ENCODE data around the gene THRAP3. TPM values are rescaled to one million over a fixed set of nuclear protein-coding genes. Genes with fewer than 3 reads are reported as not detected.
A peak's percentile ranks its signal among the peaks of the same experiment; 100 is the strongest.

Gene THRAP3
- total RNA-seq, 1 donor from 2014 or later, result 121 TPM

DNA sequence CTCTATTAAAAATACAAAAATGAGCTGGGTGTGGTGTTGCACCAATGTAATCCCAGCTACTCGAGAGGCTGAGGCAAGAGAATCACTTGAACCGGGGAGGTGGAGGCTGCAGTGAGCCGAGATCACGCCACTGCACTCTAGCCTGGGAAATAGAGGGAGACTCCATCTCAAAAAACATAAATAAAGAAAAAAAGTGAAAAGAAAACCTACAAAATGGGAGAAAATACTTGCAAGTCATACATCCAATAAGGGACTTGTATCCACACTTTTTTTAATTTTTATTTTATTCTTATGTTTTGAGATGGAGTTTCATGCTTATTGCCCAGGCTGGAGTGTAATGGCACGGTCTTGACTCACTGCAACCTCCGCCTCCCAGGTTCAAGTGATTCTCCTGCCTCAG is 52.4 kb downstream of the THRAP3 start:
- TF ChIP-seq, protein P1, sequence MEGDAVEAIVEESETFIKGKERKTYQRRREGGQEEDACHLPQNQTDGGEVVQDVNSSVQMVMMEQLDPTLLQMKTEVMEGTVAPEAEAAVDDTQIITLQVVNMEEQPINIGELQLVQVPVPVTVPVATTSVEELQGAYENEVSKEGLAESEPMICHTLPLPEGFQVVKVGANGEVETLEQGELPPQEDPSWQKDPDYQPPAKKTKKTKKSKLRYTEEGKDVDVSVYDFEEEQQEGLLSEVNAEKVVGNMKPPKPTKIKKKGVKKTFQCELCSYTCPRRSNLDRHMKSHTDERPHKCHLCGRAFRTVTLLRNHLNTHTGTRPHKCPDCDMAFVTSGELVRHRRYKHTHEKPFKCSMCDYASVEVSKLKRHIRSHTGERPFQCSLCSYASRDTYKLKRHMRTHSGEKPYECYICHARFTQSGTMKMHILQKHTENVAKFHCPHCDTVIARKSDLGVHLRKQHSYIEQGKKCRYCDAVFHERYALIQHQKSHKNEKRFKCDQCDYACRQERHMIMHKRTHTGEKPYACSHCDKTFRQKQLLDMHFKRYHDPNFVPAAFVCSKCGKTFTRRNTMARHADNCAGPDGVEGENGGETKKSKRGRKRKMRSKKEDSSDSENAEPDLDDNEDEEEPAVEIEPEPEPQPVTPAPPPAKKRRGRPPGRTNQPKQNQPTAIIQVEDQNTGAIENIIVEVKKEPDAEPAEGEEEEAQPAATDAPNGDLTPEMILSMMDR (IDR thresholded peaks at IDR 0.05; ENCODE audit: unreplicated experiment), result no peak
- Mint-ChIP-seq H3K9me3 (no peaks in the 10 kb centered on the region), H3K27ac (no peak overlapping the region), H3K4me3 (no peak overlapping the region), H3K36me3 (peaks cover 15% of the 10 kb centered on the region), H3K4me1 (peaks cover 7% of the 10 kb centered on the region), H3K27me3 (ENCODE audit: low read depth) (no peaks in the 10 kb centered on the region)
- no peak for DNase-seq (ENCODE audit: low spot score in 2 of 2, unreplicated experiment in 2 of 2)

DNA sequence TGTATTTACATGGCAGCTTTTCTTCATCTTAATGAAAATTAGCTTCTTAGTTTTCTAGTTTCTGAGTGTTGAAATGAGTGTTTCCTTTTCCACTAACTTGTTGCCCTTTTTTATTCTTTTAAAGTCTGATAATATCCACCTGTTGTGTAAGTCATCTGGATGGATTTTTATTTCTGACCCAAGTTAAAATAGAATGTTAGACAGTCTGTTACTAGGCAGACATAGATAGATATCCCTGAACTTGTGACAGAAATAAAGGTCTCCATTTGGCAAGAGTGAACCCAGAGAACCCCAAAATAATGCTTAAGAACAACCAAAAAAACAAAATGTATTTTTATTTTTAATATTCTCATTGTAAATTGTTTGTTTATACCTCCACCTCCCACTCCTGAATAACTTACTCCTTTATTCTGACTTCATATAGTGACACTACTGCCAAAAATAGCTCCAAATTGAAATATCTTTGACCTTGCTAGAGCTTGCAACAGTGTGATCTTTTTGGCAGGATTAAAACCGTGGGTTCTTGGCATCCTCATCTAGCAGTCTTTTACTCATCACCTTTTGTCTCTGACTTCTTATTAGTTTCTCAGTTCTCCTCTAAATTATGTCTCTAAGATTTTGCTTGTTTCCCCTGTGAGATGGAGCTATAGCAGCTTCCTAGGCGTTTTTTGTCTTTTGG is 55.0 kb downstream of the THRAP3 start:
- DNase-seq (ENCODE audit: low spot score in 2 of 2, unreplicated experiment in 2 of 2), result no peak
- Mint-ChIP-seq H3K4me1 (peaks cover 4% of the 10 kb centered on the region), H3K36me3 (peaks cover 11% of the 10 kb centered on the region), H3K9me3 (no peaks in the 10 kb centered on the region), H3K27me3 (ENCODE audit: low read depth) (no peaks in the 10 kb centered on the region), H3K4me3 (no peak overlapping the region), H3K27ac (peak overlapping the region; percentile 4)
- TF ChIP-seq, protein P1 (IDR thresholded peaks at IDR 0.05; ENCODE audit: unreplicated experiment), result no peak

DNA sequence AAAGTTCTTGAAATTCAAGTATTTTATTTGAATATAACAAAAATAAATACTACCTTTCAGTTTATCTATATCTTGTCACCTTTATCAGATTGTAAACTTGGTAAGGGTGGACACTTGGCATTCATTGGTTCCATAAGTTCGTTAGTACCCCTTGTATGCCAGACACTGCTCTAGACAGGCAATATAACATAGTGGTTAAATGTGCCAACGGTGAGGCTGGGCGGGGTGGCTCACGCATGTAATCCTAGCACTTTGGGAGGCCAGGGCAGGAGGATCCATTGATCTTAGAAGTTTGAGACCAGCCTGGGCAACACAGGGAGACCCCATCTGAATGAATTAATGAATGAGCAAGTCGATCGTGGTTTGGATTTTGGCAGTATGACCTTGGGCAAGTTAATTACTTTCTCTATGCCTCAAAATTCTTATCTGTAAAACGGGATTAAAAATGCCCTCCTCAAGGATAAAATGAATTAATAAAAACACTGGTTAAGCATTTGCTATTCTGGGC is 55.6 kb downstream of the THRAP3 start:
- Mint-ChIP-seq H3K27ac (peak overlapping the region; percentile 20), H3K27me3 (ENCODE audit: low read depth) (no peaks in the 10 kb centered on the region), H3K9me3 (no peaks in the 10 kb centered on the region), H3K36me3 (peaks cover 9% of the 10 kb centered on the region), H3K4me3 (no peak overlapping the region), H3K4me1 (peaks cover 6% of the 10 kb centered on the region)
- no peak for DNase-seq (ENCODE audit: low spot score in 2 of 2, unreplicated experiment in 2 of 2)
- TF ChIP-seq, protein P1 (IDR thresholded peaks at IDR 0.05; ENCODE audit: unreplicated experiment), result no peak

DNA sequence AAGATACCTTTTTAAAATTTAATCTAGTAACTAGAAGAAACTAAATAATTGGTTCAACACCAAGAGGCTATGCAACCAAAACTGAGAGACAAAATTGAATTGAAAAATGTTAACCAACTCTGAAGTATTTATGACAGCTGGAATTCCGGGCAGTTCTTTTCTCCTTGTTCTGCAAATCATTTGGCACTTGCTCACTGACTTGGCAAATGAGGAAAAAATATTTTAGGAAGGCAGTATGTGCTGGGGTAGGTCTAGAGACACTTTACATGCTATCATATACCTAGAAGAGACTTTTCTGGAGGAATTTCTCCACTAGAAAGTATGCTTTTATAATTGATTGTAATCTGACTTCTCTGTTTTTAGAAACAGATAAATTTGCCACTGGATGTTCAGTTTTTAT is 59.8 kb downstream of the THRAP3 start:
- DNase-seq (ENCODE audit: low spot score in 2 of 2, unreplicated experiment in 2 of 2), result no peak
- Mint-ChIP-seq H3K9me3 (no peaks in the 10 kb centered on the region), H3K4me3 (no peak overlapping the region), H3K27ac (peak overlapping the region; percentile 55), H3K36me3 (peaks cover 14% of the 10 kb centered on the region), H3K27me3 (ENCODE audit: low read depth) (no peaks in the 10 kb centered on the region), H3K4me1 (peaks cover 9% of the 10 kb centered on the region)
- TF ChIP-seq, protein P1 (IDR thresholded peaks at IDR 0.05; ENCODE audit: unreplicated experiment), result no peak

DNA sequence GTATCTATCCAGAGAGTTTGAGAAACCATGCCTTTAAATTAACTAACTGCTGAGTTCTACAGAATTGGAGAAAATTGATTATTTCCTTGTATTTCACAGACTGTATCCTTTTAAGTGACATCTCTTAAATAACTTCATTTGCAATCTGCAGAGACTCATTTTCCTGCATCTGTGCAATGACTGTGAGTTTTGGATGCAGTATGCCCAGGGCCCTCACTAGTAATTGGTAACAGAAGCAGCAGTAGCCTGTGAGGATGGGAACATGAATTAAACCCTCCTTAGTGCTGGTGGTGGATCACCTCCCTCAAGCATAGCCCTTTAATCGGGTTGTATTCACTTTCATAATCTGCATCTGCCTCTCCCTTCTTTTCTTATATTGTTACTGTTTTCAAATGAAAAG is 60.3 kb downstream of the THRAP3 start:
- DNase-seq (ENCODE audit: low spot score in 2 of 2, unreplicated experiment in 2 of 2), result no peak
- TF ChIP-seq, protein P1 (IDR thresholded peaks at IDR 0.05; ENCODE audit: unreplicated experiment), result no peak
- Mint-ChIP-seq H3K36me3 (peaks cover 17% of the 10 kb centered on the region), H3K27ac (peak overlapping the region; percentile 34), H3K27me3 (ENCODE audit: low read depth) (no peaks in the 10 kb centered on the region), H3K4me3 (no peak overlapping the region), H3K4me1 (peaks cover 9% of the 10 kb centered on the region), H3K9me3 (no peaks in the 10 kb centered on the region)

Measured in mesothelial cell of epicardium (in vitro differentiated cells).